AG04450 (cell line): ENCODE measurements around the gene TTC9. TPM values are rescaled to one million over a fixed set of nuclear protein-coding genes. Genes with fewer than 3 reads are reported as not detected.

Source experiments
- CTCF ChIA-PET: fragments of 300-600, 350-600 bp; formaldehyde crosslinking; extraction: SDS; loops from one replicate; lab custom pipeline; 2022; ENCODE audit warnings: antibody characterized with exemption, inconsistent platforms; lab: Charles Lee
- POLR2A ChIA-PET: fragments of 350-600 bp; formaldehyde crosslinking; extraction: SDS; loops from one replicate; lab custom pipeline; 2021; ENCODE audit warnings: antibody characterized with exemption, inconsistent platforms; lab: Yijun Ruan, JAX
- DNase-seq: peaks from one replicate; pipeline ENCODE4 v3.0.0-alpha.2; 2011; ENCODE audit warnings: low read depth, low spot score
- H3K27ac ChIP-seq: one replicate; pipeline ENCODE4 v1.5.1; 2012; ENCODE audit warnings: low read depth, low read length, control low read depth
- H3K27me3 ChIP-seq: one replicate; pipeline ENCODE4 v1.6.0; 2012; ENCODE audit warnings: low read length; ENCODE audit not compliant: control insufficient read depth, insufficient read depth
- H3K4me3 ChIP-seq: 2 replicates; pipeline ENCODE4 v1.5.1; 2011; ENCODE audit warnings: mild to moderate bottlenecking, low read depth, low read length, control low read depth
- H3K9me3 ChIP-seq: 2 replicates; pipeline ENCODE4 v1.5.1; 2012; ENCODE audit warnings: low read length; ENCODE audit not compliant: control insufficient read depth, insufficient read depth
- polyA plus RNA-seq: library from polyadenylated mRNA; depleted of rRNA; stranded (reverse); fragments of >200 nt; gene quantifications from 2 replicates; pipeline ENCODE4 v1.2.3, GENCODE V29; 2011
- TF ChIP-seq, protein P1 (sequence below): IDR thresholded peaks from 2 replicates; pipeline ENCODE4 v1.5.1; 2011; ENCODE audit warnings: low read depth, low read length, control low read depth, inconsistent platforms

Gene TTC9
- polyA plus RNA-seq, 1 experiment, result 0.02 TPM

DNA sequence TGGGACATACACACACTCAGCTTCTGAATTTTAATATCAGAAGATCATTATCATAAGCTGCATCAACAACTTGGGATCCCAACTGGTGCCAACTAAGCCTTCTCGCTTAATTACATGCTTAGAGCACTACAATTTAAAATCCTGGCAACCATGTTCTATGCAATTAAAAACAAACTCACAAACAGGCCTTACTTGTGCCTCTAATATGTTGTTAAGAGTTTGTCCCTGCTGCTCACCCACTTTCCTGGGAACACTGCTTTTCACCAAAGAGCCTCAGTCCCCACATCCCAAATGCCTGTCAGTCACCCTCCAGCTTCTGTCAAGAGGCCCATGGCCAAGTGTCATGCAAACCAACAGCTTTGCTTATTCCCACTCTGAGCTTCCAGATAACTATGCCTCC, 69.7 kb downstream of the TTC9 start:
- peaks cover 15% of the 10 kb centered on the region for H3K27me3 ChIP-seq
- no peak overlapping the region for H3K27ac ChIP-seq
- ChIA-PET CTCF (interaction anchor here (1.0 kb wide), 1 partner anchor 89 kb away, joined by 5 read pairs; no protein-coding TSS in a partner anchor), POLR2A (no interaction called here)
- no peak overlapping the region for H3K4me3 ChIP-seq
- no peaks in the 10 kb centered on the region for H3K9me3 ChIP-seq
- DNase-seq, result no peak
- TF ChIP-seq, protein P1, sequence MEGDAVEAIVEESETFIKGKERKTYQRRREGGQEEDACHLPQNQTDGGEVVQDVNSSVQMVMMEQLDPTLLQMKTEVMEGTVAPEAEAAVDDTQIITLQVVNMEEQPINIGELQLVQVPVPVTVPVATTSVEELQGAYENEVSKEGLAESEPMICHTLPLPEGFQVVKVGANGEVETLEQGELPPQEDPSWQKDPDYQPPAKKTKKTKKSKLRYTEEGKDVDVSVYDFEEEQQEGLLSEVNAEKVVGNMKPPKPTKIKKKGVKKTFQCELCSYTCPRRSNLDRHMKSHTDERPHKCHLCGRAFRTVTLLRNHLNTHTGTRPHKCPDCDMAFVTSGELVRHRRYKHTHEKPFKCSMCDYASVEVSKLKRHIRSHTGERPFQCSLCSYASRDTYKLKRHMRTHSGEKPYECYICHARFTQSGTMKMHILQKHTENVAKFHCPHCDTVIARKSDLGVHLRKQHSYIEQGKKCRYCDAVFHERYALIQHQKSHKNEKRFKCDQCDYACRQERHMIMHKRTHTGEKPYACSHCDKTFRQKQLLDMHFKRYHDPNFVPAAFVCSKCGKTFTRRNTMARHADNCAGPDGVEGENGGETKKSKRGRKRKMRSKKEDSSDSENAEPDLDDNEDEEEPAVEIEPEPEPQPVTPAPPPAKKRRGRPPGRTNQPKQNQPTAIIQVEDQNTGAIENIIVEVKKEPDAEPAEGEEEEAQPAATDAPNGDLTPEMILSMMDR, result no peak

DNA sequence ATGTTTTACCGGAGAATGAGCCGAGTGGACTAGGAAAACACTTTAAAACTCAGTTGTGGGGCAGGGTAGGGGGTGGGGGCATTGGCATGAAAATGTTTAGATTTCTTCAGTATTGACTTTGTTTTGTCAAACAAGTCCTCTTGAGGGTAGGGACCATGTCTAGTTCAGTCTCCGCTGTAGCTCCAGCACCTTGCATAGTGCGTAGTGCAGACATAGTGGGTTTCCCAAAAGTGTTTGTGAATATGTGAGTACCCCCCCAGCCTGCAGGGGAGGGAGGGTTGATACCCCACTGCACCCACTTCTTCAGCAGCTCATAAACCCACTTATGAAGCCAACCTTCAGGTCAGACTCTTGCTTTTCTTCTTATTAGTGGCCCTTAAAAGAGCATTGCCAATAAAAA, 71.4 kb downstream of the TTC9 start:
- ChIA-PET POLR2A (no interaction called here), CTCF (interaction anchor here (0.6 to 2.5 kb wide), 17 partner anchors 7 to 1656 kb away, joined by 3 to 12 read pairs (median 3); no protein-coding TSS in a partner anchor)
- no peak for DNase-seq
- peaks cover 15% of the 10 kb centered on the region for H3K27me3 ChIP-seq
- H3K27ac ChIP-seq, result no peak overlapping the region
- no peak overlapping the region for H3K4me3 ChIP-seq
- H3K9me3 ChIP-seq, result no peaks in the 10 kb centered on the region
- TF ChIP-seq, protein P1, result no peak

DNA sequence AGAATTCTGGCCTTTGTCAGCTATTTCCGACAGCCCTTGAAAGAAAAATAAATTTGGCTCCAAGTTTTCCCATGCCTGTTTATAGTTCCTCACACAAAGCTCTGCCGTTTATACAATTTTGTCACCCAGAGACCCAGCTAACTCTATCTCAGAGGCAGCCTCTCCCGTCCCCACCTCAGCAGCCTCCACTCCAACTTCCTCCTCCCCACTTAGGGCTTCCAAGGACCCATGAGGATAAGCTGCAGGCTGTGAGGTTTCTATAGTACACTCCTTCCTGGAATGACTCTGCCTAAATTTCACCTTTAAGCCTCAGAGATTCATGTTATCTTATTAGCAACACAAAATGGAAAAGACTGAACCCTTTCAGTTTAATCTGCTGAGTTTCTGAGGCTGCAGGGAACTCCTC, 71.8 kb downstream of the TTC9 start:
- ChIA-PET POLR2A (no interaction called here), CTCF (interaction anchor here (0.6 to 2.5 kb wide), 17 partner anchors 8 to 1656 kb away, joined by 3 to 12 read pairs (median 3); no protein-coding TSS in a partner anchor)
- Histone ChIP-seq H3K27me3 (peaks cover 15% of the 10 kb centered on the region), H3K4me3 (no peak overlapping the region), H3K9me3 (no peaks in the 10 kb centered on the region), H3K27ac (no peak overlapping the region)
- TF ChIP-seq, protein P1, result no peak
- DNase-seq, result no peak

DNA sequence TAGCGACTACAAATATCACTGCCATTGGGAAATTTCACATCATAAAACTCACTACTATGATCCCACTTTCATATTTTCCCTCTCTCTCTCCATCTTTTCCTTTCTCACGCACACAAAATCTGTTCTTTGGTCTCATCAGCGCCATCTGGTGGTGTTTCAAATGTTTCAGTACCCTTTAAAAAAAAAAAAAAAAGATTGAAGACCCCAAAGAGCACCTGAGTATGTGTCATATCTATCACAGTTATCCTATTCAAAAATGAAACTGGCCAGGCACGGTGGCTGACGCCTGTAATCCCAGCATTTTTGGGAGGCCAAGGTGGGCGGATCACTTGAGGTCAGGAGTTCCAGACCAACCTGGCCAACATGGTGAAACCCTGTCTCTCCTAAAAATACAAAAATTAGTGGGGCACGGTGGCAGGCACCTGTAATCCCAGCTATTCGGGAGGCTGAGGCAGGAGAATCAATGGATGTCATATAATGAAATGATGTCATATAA, 72.4 kb downstream of the TTC9 start:
- DNase-seq, result peak; percentile 7
- TF ChIP-seq, protein P1, result peak; percentile 67
- peaks cover 15% of the 10 kb centered on the region for H3K27me3 ChIP-seq
- H3K4me3 ChIP-seq, result no peak overlapping the region
- ChIA-PET CTCF (interaction anchor here (0.6 to 2.5 kb wide), 15 partner anchors 8 to 1655 kb away, joined by 3 to 12 read pairs (median 4); no protein-coding TSS in a partner anchor), POLR2A (no interaction called here)
- no peaks in the 10 kb centered on the region for H3K9me3 ChIP-seq
- H3K27ac ChIP-seq, result no peak overlapping the region

DNA sequence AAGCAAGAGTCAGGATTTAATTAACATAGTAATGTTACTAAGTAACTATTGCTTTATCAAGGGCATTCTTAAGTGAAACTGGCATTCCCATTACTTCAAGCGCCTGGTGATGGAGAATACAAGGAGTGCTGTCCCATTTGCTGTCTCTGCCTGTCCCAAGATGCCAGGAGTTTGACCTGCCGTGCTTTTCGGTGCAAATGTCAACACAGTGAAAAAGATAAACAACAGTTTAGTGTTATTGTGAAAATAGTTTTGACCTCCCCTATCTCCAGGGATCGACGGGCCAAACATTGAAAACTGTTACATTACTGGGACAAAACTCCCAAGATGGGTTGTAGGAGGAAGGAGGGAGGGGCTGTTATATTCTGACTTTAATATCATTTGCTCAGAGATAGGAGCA, 74.8 kb downstream of the TTC9 start:
- Histone ChIP-seq H3K4me3 (no peak overlapping the region), H3K27me3 (peaks cover 4% of the 10 kb centered on the region), H3K27ac (no peak overlapping the region), H3K9me3 (no peaks in the 10 kb centered on the region)
- TF ChIP-seq, protein P1, result no peak
- POLR2A ChIA-PET, result no interaction called here
- CTCF ChIA-PET, result interaction anchor here (0.7 to 1.1 kb wide), 2 partner anchors 672 to 898 kb away, joined by 3 to 4 read pairs; no protein-coding TSS in a partner anchor
- DNase-seq, result no peak
